ENCODE measurements around the gene DOK7.

Gene DOK7

DNA sequence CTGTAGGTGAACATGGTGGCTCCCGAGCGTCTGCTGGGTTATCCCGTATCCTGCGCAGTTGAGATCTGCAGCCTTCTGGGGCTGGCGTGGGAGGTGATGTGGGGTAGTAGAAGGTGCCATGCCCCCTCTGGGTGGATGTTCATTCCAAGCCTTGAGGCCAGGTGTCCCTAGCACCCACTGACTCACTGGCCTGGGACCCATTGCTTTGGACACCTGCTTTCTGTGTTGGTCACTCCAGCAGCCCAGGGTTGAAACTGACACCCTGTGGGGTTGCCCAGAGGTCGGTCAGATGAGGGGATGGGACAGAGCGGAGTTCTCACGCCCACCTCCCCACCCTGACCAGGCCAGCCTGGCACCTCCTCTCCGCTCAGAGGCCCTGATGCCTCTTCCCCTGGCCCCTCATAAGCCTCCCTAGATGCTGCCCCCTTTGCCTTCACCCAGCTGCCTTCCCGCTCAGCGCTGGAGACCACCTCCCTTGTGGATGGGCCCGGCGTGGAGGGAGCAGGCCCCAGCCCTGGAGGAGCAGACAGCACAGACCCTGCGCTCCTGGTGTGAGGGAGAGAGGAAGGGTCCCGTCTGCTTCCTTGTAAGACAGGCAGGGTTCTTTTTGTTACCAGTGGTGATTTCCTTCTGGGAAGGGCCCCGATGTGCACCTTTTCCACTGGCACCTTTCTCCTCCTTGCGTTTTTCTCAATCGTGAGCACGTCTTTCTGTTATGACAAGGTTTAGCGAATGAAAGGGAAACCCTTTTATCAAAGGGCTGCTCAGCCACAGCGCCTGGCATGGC is 2.0 kb downstream of the DOK7 start:
- H3K27ac ChIP-seq (replicated peaks; ENCODE audit: low read length), result no peak overlapping the region
- H3K23ac ChIP-seq (ENCODE audit: low read depth, low read length, poor library complexity), result no peak overlapping the region
- peaks cover 6% of the 10 kb centered on the region for H3K79me1 ChIP-seq (ENCODE audit: low read depth, low read length)
- peaks cover 11 to 15% of the 10 kb centered on the region in 2 donors for H3K9me3 ChIP-seq (replicated peaks in 1 of 2; ENCODE audit: control insufficient read depth in 2 of 2, insufficient read depth in 1 of 2, low read depth in 1 of 2, low read length in 2 of 2)
- H3K4me1 ChIP-seq (ENCODE audit: control insufficient read depth in 2 of 2, insufficient read depth in 1 of 2, low read depth in 1 of 2, low read length in 2 of 2), result peaks cover 16 to 50% of the 10 kb centered on the region in 2 donors
- no peak overlapping the region for H3K4me2 ChIP-seq (ENCODE audit: insufficient read depth, low read length, poor library complexity, severe bottlenecking)
- H3K36me3 ChIP-seq (replicated peaks in 1 of 2; ENCODE audit: control insufficient read depth in 2 of 2, insufficient read depth in 2 of 2, low read length in 2 of 2), result peaks cover 0 to 3% of the 10 kb centered on the region in 2 donors
- no peak overlapping the region for H3K4me3 ChIP-seq (ENCODE audit: low read length in 2 of 2)
- peak overlapping the region; percentile 39 for H2BK15ac ChIP-seq (ENCODE audit: low read length)
- H3K27me3 ChIP-seq (ENCODE audit: control insufficient read depth in 3 of 3, insufficient read depth in 3 of 3, low read depth in 1 of 3, low read length in 3 of 3), result peaks cover 0 to 49% (median 20%) of the 10 kb centered on the region in 3 experiments
- peak overlapping the region; percentile 75 for H3K14ac ChIP-seq (ENCODE audit: low read length)
- no peak overlapping the region for H2AFZ ChIP-seq (ENCODE audit: low read length)
- peak overlapping the region; percentile 44 for H3K18ac ChIP-seq (ENCODE audit: low read length)
- peak overlapping the region; percentile 17 for H4K8ac ChIP-seq (ENCODE audit: low read depth, low read length)
- peak overlapping the region; percentile 95 for H2BK12ac ChIP-seq (ENCODE audit: low read length)
- H2BK5ac ChIP-seq (ENCODE audit: low read length), result peak overlapping the region; percentile 2
- H2BK120ac ChIP-seq (ENCODE audit: low read depth, low read length), result no peak overlapping the region
- peak overlapping the region; percentile 79 for H2AK5ac ChIP-seq (ENCODE audit: low read depth, low read length)
- peak overlapping the region; percentile 57 for H3K4ac ChIP-seq (ENCODE audit: low read length)
- DNase-seq (ENCODE audit: low spot score), result no peak
- WGBS, 2 donors (ENCODE audit: extremely low coverage in 2 of 2, insufficient read length in 2 of 2, insufficient replicate concordance in 1 of 2), result no CpG with 5 or more reads among the region's 21 CpGs
- H4K91ac ChIP-seq (ENCODE audit: low read depth, low read length, poor library complexity), result peak overlapping the region; percentile 86
- no peak overlapping the region for H3K9ac ChIP-seq (ENCODE audit: low read depth, low read length, poor library complexity)

DNA sequence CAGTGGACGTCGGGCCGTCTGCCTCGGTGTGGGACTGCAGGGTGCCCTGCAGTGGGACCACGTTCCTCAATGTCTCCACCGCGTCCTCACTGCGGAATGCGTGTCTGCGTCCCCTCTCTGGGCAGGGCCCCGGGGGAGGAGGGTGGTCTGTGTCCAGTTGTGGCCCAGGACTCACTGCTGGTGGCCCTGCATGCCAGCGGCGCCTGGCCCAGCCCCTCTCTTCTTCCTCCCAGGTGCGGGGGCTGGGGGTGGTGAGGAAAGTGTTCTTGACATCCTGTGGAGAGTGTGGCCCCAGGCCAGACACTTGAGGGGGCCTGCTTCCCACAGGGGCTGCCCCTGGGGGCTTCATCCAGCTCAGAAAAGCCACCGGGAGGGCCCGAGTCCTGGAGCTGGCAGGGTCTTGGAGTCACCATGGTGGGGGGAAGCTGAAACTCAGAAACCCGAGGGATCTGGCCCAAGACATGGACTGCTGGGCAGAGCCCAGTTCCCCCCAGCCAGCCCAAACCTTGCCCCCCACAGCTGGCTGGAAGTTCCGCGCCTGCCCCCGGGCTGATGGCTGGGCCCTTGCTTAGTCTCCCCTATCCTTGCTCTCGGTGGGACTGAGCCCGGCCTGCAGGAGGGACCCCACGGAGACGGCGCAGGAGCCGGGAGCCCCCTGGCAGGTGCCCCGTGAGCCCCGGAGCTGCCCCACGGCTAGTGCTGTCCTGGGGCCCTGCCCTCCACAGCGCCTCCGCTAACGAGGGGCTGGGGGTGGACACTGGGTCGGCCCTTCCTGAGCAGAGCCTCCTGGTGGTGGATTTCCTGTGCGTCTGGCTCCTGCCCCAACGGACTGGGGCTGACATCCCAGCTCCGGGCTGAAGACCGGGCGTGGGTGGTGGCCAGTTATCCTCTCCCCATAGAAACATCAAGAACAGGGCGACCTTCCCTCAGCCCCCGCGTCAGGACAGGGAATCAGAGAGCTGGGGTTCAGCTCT is 2.9 kb downstream of the DOK7 start:
- Histone ChIP-seq H3K27ac (replicated peaks; ENCODE audit: low read length) (no peak overlapping the region), H2BK12ac (ENCODE audit: low read length) (peak overlapping the region; percentile 58), H3K4me1 (ENCODE audit: control insufficient read depth in 2 of 2, insufficient read depth in 1 of 2, low read depth in 1 of 2, low read length in 2 of 2) (peaks cover 16 to 54% of the 10 kb centered on the region in 2 donors), H3K9me3 (replicated peaks in 1 of 2; ENCODE audit: control insufficient read depth in 2 of 2, insufficient read depth in 1 of 2, low read depth in 1 of 2, low read length in 2 of 2) (peaks cover 7 to 11% of the 10 kb centered on the region in 2 donors), H3K14ac (ENCODE audit: low read length) (peak overlapping the region; percentile 94), H3K4me2 (ENCODE audit: insufficient read depth, low read length, poor library complexity, severe bottlenecking) (no peak overlapping the region), H3K79me1 (ENCODE audit: low read depth, low read length) (peaks cover 6% of the 10 kb centered on the region), H4K91ac (ENCODE audit: low read depth, low read length, poor library complexity) (no peak overlapping the region), H2BK5ac (ENCODE audit: low read length) (peak overlapping the region; percentile 2), H3K4me3 (ENCODE audit: low read length in 2 of 2) (no peak overlapping the region), H3K4ac (ENCODE audit: low read length) (no peak overlapping the region), H3K18ac (ENCODE audit: low read length) (peak overlapping the region; percentile 87), H2AFZ (ENCODE audit: low read length) (no peak overlapping the region), H3K23ac (ENCODE audit: low read depth, low read length, poor library complexity) (peak overlapping the region; percentile 34), H2BK15ac (ENCODE audit: low read length) (peak overlapping the region; percentile 94), H3K36me3 (replicated peaks in 1 of 2; ENCODE audit: control insufficient read depth in 2 of 2, insufficient read depth in 2 of 2, low read length in 2 of 2) (peaks cover 0 to 3% of the 10 kb centered on the region in 2 donors), H2BK120ac (ENCODE audit: low read depth, low read length) (no peak overlapping the region), H2AK5ac (ENCODE audit: low read depth, low read length) (peak overlapping the region; percentile 93), H3K9ac (ENCODE audit: low read depth, low read length, poor library complexity) (peak overlapping the region; percentile 60), H3K27me3 (ENCODE audit: control insufficient read depth in 3 of 3, insufficient read depth in 3 of 3, low read depth in 1 of 3, low read length in 3 of 3) (peaks cover 0 to 43% (median 22%) of the 10 kb centered on the region in 3 experiments), H4K8ac (ENCODE audit: low read depth, low read length) (no peak overlapping the region)
- no peak for DNase-seq (ENCODE audit: low spot score)
- no CpG with 5 or more reads among the region's 41 CpGs for WGBS, 2 donors (ENCODE audit: extremely low coverage in 2 of 2, insufficient read length in 2 of 2, insufficient replicate concordance in 1 of 2)

DNA sequence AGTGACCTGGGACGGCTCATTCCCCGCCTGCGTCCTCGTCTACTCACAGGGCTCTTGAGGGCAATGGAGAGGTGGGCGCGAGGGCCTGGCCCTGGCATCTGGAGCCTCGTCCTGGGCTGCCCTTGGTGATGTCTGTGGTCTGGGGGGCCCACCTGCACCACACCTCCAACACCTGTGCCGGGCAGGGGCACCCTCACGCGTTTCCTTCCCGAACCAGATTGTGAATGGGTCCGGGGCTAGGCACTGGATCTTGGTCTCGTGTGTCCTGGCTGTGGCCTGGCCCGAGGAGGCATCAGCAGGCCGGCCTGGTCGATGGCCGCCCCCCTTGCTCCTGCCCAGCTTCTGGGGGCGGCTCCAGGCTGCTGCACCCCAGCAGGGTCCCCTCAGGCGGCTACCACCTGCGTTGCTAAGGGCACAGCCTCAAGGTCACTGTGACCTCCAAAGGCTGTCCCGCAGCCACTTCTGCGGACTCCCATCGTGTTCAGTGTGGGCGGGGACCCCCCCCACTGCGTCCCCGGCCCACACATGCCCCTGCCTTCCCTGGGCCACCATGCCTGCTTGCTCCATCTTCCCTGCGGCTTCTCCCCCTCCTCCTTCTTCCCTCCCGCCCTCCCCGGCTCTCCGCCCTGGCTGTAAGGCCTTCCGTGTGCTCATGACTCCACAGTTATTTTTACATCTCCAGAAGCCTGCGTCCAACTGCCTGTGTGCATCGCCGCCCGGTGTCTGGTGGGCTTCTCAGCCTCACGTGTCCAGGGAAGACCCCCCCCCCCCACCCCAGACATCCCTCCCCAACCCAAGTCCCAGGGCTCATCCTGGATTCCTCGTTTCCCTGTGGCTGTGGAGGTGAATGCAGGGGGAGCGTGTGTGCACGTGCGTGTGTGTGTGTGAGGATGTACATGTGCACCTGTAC is 3.8 kb downstream of the DOK7 start:
- H3K36me3 ChIP-seq (replicated peaks in 1 of 2; ENCODE audit: control insufficient read depth in 2 of 2, insufficient read depth in 2 of 2, low read length in 2 of 2), result peaks cover 0 to 3% of the 10 kb centered on the region in 2 donors
- peak overlapping the region; percentile 63 for H2AK5ac ChIP-seq (ENCODE audit: low read depth, low read length)
- H3K9me3 ChIP-seq (replicated peaks in 1 of 2; ENCODE audit: control insufficient read depth in 2 of 2, insufficient read depth in 1 of 2, low read depth in 1 of 2, low read length in 2 of 2), result peaks cover 6 to 9% of the 10 kb centered on the region in 2 donors
- peak overlapping the region; percentile 84 for H3K4ac ChIP-seq (ENCODE audit: low read length)
- H2BK12ac ChIP-seq (ENCODE audit: low read length), result peak overlapping the region; percentile 41
- peaks cover 0 to 34% (median 22%) of the 10 kb centered on the region in 3 experiments for H3K27me3 ChIP-seq (ENCODE audit: control insufficient read depth in 3 of 3, insufficient read depth in 3 of 3, low read depth in 1 of 3, low read length in 3 of 3)
- H3K9ac ChIP-seq (ENCODE audit: low read depth, low read length, poor library complexity), result peak overlapping the region; percentile 44
- H2AFZ ChIP-seq (ENCODE audit: low read length), result no peak overlapping the region
- H3K23ac ChIP-seq (ENCODE audit: low read depth, low read length, poor library complexity), result peak overlapping the region; percentile 34
- peaks cover 6% of the 10 kb centered on the region for H3K79me1 ChIP-seq (ENCODE audit: low read depth, low read length)
- H3K14ac ChIP-seq (ENCODE audit: low read length), result peak overlapping the region; percentile 71
- peak overlapping the region; percentile 89 for H2BK15ac ChIP-seq (ENCODE audit: low read length)
- peaks cover 16 to 57% of the 10 kb centered on the region in 2 donors for H3K4me1 ChIP-seq (ENCODE audit: control insufficient read depth in 2 of 2, insufficient read depth in 1 of 2, low read depth in 1 of 2, low read length in 2 of 2)
- DNase-seq (ENCODE audit: low spot score), result no peak
- no peak overlapping the region for H3K27ac ChIP-seq (replicated peaks; ENCODE audit: low read length)
- no peak overlapping the region for H3K4me3 ChIP-seq (ENCODE audit: low read length in 2 of 2)
- no peak overlapping the region for H4K8ac ChIP-seq (ENCODE audit: low read depth, low read length)
- H3K4me2 ChIP-seq (ENCODE audit: insufficient read depth, low read length, poor library complexity, severe bottlenecking), result no peak overlapping the region
- peak overlapping the region; percentile 70 for H3K18ac ChIP-seq (ENCODE audit: low read length)
- no peak overlapping the region for H4K91ac ChIP-seq (ENCODE audit: low read depth, low read length, poor library complexity)
- H2BK120ac ChIP-seq (ENCODE audit: low read depth, low read length), result no peak overlapping the region
- no CpG with 5 or more reads among the region's 40 CpGs for WGBS, 2 donors (ENCODE audit: extremely low coverage in 2 of 2, insufficient read length in 2 of 2, insufficient replicate concordance in 1 of 2)
- H2BK5ac ChIP-seq (ENCODE audit: low read length), result no peak overlapping the region
